ENCODE results near the gene RIMKLA. TPM values are rescaled to one million over a fixed set of nuclear protein-coding genes. Genes with fewer than 3 reads are reported as not detected.

RIMKLA gene
- total RNA-seq, 1 experiment from 2014 or later, result 8.3 TPM

GRCh38 chr1:42433369-42433768 lies 52.8 kb downstream of the RIMKLA start (continued):
- TF ChIP-seq USF2 (CRISPR knock-in tag; IDR thresholded peaks at IDR 0.05) (no peak), NFATC4 (CRISPR knock-in tag; IDR thresholded peaks at IDR 0.05) (no peak), CBFB (CRISPR knock-in tag; IDR thresholded peaks at IDR 0.05; ENCODE audit: low read depth) (no peak), NFE2L1 (CRISPR knock-in tag; IDR thresholded peaks at IDR 0.05) (no peak)
- TF ChIP-seq, protein P1, sequence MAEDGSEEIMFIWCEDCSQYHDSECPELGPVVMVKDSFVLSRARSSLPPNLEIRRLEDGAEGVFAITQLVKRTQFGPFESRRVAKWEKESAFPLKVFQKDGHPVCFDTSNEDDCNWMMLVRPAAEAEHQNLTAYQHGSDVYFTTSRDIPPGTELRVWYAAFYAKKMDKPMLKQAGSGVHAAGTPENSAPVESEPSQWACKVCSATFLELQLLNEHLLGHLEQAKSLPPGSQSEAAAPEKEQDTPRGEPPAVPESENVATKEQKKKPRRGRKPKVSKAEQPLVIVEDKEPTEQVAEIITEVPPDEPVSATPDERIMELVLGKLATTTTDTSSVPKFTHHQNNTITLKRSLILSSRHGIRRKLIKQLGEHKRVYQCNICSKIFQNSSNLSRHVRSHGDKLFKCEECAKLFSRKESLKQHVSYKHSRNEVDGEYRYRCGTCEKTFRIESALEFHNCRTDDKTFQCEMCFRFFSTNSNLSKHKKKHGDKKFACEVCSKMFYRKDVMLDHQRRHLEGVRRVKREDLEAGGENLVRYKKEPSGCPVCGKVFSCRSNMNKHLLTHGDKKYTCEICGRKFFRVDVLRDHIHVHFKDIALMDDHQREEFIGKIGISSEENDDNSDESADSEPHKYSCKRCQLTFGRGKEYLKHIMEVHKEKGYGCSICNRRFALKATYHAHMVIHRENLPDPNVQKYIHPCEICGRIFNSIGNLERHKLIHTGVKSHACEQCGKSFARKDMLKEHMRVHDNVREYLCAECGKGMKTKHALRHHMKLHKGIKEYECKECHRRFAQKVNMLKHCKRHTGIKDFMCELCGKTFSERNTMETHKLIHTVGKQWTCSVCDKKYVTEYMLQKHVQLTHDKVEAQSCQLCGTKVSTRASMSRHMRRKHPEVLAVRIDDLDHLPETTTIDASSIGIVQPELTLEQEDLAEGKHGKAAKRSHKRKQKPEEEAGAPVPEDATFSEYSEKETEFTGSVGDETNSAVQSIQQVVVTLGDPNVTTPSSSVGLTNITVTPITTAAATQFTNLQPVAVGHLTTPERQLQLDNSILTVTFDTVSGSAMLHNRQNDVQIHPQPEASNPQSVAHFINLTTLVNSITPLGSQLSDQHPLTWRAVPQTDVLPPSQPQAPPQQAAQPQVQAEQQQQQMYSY (CRISPR knock-in tag; IDR thresholded peaks at IDR 0.05), result no peak

DNA sequence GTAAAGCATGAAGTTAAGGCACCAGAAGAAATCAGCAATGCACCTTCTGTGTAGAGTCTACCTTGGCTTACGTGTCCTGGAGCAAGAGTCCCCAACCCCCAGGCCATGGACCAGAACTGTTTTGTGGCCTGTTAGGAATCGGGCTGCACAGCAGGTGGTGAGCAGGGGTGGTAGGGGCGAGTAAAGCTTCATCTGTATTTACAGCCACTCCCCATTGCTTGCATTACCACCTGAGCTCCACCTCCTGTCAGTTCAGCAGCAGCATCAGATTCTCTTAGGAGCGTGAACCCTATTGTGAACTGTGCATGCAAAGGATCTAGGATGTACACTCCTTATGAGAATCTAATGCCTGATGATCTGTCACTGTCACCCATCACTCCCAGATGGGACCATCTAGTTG lies 53.7 kb downstream of the RIMKLA start:
- CTCF ChIA-PET, result interaction anchor here (1.7 kb wide), 1 partner anchor 261 kb away, joined by 3 read pairs; no protein-coding TSS in a partner anchor
- no peak overlapping the region for H3K4me3 Mint-ChIP-seq

DNA sequence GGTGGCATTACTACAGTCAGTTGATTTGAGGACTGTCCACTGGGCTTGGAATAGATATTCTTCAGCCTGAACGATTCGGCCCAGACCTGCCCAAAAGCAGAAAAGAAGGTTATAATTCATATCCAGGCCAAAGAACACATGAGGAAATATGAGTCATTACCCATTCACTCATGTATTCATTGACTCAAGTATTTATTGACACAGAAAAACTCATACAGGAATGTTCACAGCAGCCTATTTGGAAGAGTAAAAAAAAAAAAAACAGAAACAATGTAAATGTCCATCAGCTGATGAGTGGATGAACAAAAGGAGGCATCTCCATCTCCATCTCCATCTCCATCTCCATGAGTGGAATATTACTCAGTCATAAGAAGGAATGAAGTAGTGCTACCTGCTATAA lies 59.3 kb downstream of the RIMKLA start:
- ATAC-seq (no peak), DNase-seq (ENCODE audit: low spot score) (no peak)

More for the DNA sequence above, 53.7 kb downstream of the RIMKLA start:
- Mint-ChIP-seq H3K27ac (no peak overlapping the region), H3K4me1 (peaks cover 11% of the 10 kb centered on the region), H3K27me3 (ENCODE audit: low read depth) (no peaks in the 10 kb centered on the region), H3K9me3 (peaks cover 4% of the 10 kb centered on the region; the same call in 1 of the 2 replicates), H3K36me3 (no peaks in the 10 kb centered on the region)
- ATAC-seq, result no peak
- no peak for DNase-seq (ENCODE audit: low spot score)
- TF ChIP-seq ZNF425 (CRISPR knock-in tag; conservative IDR thresholded peaks at IDR 0.05) (no peak), ZNF317 (CRISPR knock-in tag; IDR thresholded peaks at IDR 0.05; ENCODE audit: borderline replicate concordance, low read depth) (no peak)
- POLR2A ChIA-PET, result no interaction called here

GRCh38 chr1:42442662-42443061 lies 62.1 kb downstream of the RIMKLA start:
- no peak for ATAC-seq
- POLR2A ChIA-PET, result no interaction called here
- H3K27me3 Mint-ChIP-seq (ENCODE audit: low read depth), result no peaks in the 10 kb centered on the region; the same call in 1 of the 2 replicates
- CTCF ChIA-PET, result no interaction called here
- H3K27ac Mint-ChIP-seq, result no peak overlapping the region
- TF ChIP-seq NFYB (CRISPR knock-in tag; conservative IDR thresholded peaks at IDR 0.05; ENCODE audit: low read depth) (no peak), PREB (CRISPR knock-in tag; IDR thresholded peaks at IDR 0.05; ENCODE audit: borderline replicate concordance) (no peak), TEAD4 (CRISPR knock-in tag; IDR thresholded peaks at IDR 0.05) (no peak), SMAD3 (CRISPR knock-in tag; IDR thresholded peaks at IDR 0.05; ENCODE audit: borderline replicate concordance) (no peak), KAT7 (CRISPR knock-in tag; IDR thresholded peaks at IDR 0.05; ENCODE audit: borderline replicate concordance) (no peak), ZNF232 (CRISPR knock-in tag; IDR thresholded peaks at IDR 0.05) (no peak), USF1 (CRISPR knock-in tag; IDR thresholded peaks at IDR 0.05) (no peak), IRF2 (CRISPR knock-in tag; IDR thresholded peaks at IDR 0.05; ENCODE audit: borderline replicate concordance, low read depth) (no peak), JUN (CRISPR knock-in tag; IDR thresholded peaks at IDR 0.05) (no peak), ATF1 (CRISPR knock-in tag; IDR thresholded peaks at IDR 0.05) (no peak), TEAD1 (CRISPR knock-in tag; IDR thresholded peaks at IDR 0.05) (no peak)
- H3K9me3 Mint-ChIP-seq, result no peaks in the 10 kb centered on the region
- no peak for DNase-seq (ENCODE audit: low spot score)
- H3K4me1 Mint-ChIP-seq, result no peaks in the 10 kb centered on the region
- no peak overlapping the region for H3K4me3 Mint-ChIP-seq
- no peaks in the 10 kb centered on the region for H3K36me3 Mint-ChIP-seq

More for the DNA sequence above, 59.3 kb downstream of the RIMKLA start:
- Mint-ChIP-seq H3K27ac (no peak overlapping the region), H3K4me1 (no peaks in the 10 kb centered on the region), H3K9me3 (peaks cover 2% of the 10 kb centered on the region; the same call in 1 of the 2 replicates), H3K27me3 (ENCODE audit: low read depth) (no peaks in the 10 kb centered on the region; the same call in 1 of the 2 replicates), H3K4me3 (no peak overlapping the region), H3K36me3 (no peaks in the 10 kb centered on the region)
- ChIA-PET CTCF (no interaction called here), POLR2A (no interaction called here)
- TF ChIP-seq IRF2 (CRISPR knock-in tag; IDR thresholded peaks at IDR 0.05; ENCODE audit: borderline replicate concordance, low read depth), result no peak

Data from WTC11 (cell line).